GM23248 (cell line): ENCODE data around the gene RELL1. TPM values are rescaled to one million over a fixed set of nuclear protein-coding genes. Genes with fewer than 3 reads are reported as not detected.

ENCODE experiments used
- DNase-seq: peaks from one replicate; pipeline ENCODE4 v3.0.0-alpha.2; 2015
- H2AFZ ChIP-seq: fragments of 200-600 bp; sonication (generic); 2 replicates; pipeline ENCODE4 v1.6.1; 2016; ENCODE audit warnings: antibody characterized with exemption
- H3F3A ChIP-seq: fragments of 200-600 bp; sonication (generic); 2 replicates; pipeline ENCODE4 v1.6.1; 2016; ENCODE audit warnings: mild to moderate bottlenecking, antibody characterized with exemption, mixed run types; ENCODE audit not compliant: insufficient read depth
- H3K27ac ChIP-seq: fragments of 200-600 bp; sonication (generic); 2 replicates; pipeline ENCODE4 v1.5.1; 2016; ENCODE audit warnings: mild to moderate bottlenecking
- H3K27me3 ChIP-seq: fragments of 200-600 bp; sonication (generic); replicated peaks from 2 replicates; pipeline ENCODE4 v1.6.1; 2016; ENCODE audit warnings: mild to moderate bottlenecking; ENCODE audit not compliant: insufficient read depth
- H3K36me3 ChIP-seq: fragments of 200-600 bp; sonication (generic); 2 replicates; pipeline ENCODE4 v1.6.1; 2016; ENCODE audit warnings: low read depth, mild to moderate bottlenecking
- H3K4me1 ChIP-seq: fragments of 200-600 bp; sonication (generic); 2 replicates; pipeline ENCODE4 v1.6.1; 2016; ENCODE audit warnings: mild to moderate bottlenecking; ENCODE audit not compliant: insufficient read depth
- H3K4me2 ChIP-seq: fragments of 200-600 bp; sonication (generic); one replicate; pipeline ENCODE4 v1.6.1; 2016; ENCODE audit warnings: mild to moderate bottlenecking; ENCODE audit not compliant: unreplicated experiment
- H3K4me3 ChIP-seq: fragments of 200-600 bp; sonication (generic); 2 replicates; pipeline ENCODE4 v1.5.1; 2016; ENCODE audit warnings: mild to moderate bottlenecking
- H3K79me2 ChIP-seq: fragments of 200-600 bp; sonication (generic); 2 replicates; pipeline ENCODE4 v1.6.1; 2016; ENCODE audit warnings: mild to moderate bottlenecking; ENCODE audit not compliant: insufficient read depth
- H3K9ac ChIP-seq: fragments of 200-600 bp; sonication (generic); 2 replicates; pipeline ENCODE4 v1.6.1; 2016; ENCODE audit warnings: mild to moderate bottlenecking
- H3K9me2 ChIP-seq: fragments of 200-600 bp; sonication (generic); 2 replicates; pipeline ENCODE4 v1.6.1; 2016; ENCODE audit warnings: mixed run types, mild to moderate bottlenecking, moderate library complexity; ENCODE audit not compliant: insufficient read depth
- H3K9me3 ChIP-seq: fragments of 200-600 bp; sonication (generic); one replicate; pipeline ENCODE4 v1.6.1; 2017; ENCODE audit warnings: low read depth
- H4K20me1 ChIP-seq: fragments of 200-600 bp; sonication (generic); 2 replicates; pipeline ENCODE4 v1.6.0; 2016; ENCODE audit not compliant: insufficient read depth
- EZH2 ChIP-seq: fragments of 200-600 bp; sonication (generic); IDR thresholded peaks from 2 replicates; pipeline ENCODE4 v1.6.1; 2018; ENCODE audit warnings: antibody characterized with exemption, mild to moderate bottlenecking; ENCODE audit not compliant: insufficient read depth, poor library complexity, severe bottlenecking
- EZH2phosphoT487 ChIP-seq: fragments of 200-600 bp; sonication (generic); IDR thresholded peaks from 2 replicates; pipeline ENCODE4 v1.6.1; 2018; ENCODE audit warnings: antibody characterized with exemption, moderate library complexity, mild to moderate bottlenecking, low read depth; ENCODE audit not compliant: insufficient read depth
- WGBS, 2 experiments: methylation state at CpG; one replicate each; pipeline ENCODE4 v1.1.6; 2015 to 2017; ENCODE audit warnings: low lambda C conversion rate in 2 of 2, low coverage in 1 of 2; ENCODE audit errors: missing lambda C conversion rate in 2 of 2; 5-methylcytosine and 5-hydroxymethylcytosine counted together
- in situ Hi-C: fragments of 300-500 bp; cut with MboI; formaldehyde crosslinking; loops from 2 replicates; pipeline ENCODE4 v1.15.0; 2020
- polyA plus RNA-seq: library from polyadenylated mRNA; unstranded; fragments of >200 nt; fragmentation: Nextera tagmentation; extraction: Ambion mirVana; gene quantifications from 2 replicates; pipeline ENCODE4 v1.2.1, GENCODE V29; 2016
- total RNA-seq: library from RNA; depleted of rRNA; stranded (reverse); fragments of >200 nt; shearing (Covaris generic); gene quantifications from 2 replicates; pipeline ENCODE4 v1.2.3, GENCODE V29; 2014

Gene RELL1
- total and polyA plus RNA-seq, 2 experiments from 2014 or later = 7.7 to 42.5 TPM

DNA sequence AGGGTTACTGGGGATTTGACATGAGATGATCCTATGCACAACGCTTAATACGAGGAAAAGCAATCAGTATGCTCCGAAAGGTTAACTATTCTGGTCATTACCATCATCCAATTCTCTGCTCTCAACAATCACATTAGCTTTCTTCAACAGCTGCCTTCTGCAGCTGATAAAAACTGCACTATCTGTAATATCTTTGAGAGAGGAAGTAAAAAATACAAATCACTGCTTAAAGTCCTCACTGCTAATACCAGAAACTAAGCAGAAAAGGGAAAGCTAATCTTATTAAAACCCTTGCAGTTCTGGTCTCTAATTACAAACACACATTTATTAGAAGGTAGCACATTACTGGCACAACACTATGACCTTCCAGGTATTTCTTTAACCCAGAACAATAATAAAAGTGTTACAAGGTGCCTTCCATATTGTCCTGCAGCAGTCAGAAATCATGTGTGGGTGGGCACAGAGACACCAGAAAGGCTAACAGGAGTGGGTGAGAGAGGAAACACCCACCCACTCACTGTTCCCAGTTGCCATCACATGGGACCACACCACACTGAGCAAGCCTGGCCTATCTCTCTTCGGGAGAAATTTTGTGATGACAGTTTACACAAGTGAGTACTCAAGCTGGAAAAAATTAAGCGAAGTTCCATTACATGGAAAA is 71.0 kb downstream of the RELL1 start:
- Histone ChIP-seq H4K20me1 (no peaks in the 10 kb centered on the region), H3K9me2 (no peaks in the 10 kb centered on the region), H3K4me1 (no peaks in the 10 kb centered on the region), H3K36me3 (no peaks in the 10 kb centered on the region), H3K27me3 (no peaks in the 10 kb centered on the region), H3K79me2 (no peaks in the 10 kb centered on the region), H3F3A (no peaks in the 10 kb centered on the region), H2AFZ (no peak overlapping the region), H3K4me2 (no peak overlapping the region), H3K9ac (no peak overlapping the region), H3K27ac (no peak overlapping the region), H3K4me3 (no peak overlapping the region), H3K9me3 (no peaks in the 10 kb centered on the region)
- WGBS, 2 experiments = 62 to 65% methylated on average over 5 of the region's 5 CpGs
- in situ Hi-C loops = no loop called here
- TF ChIP-seq EZH2 (no peak), EZH2phosphoT487 (no peak)
- no peak for DNase-seq

GRCh38 chr4:37612811-37613210 is 73.4 kb downstream of the RELL1 start:
- H3K9me3 ChIP-seq = no peaks in the 10 kb centered on the region
- no peaks in the 10 kb centered on the region for H3K9me2 ChIP-seq
- no peak overlapping the region for H3K9ac ChIP-seq
- no peaks in the 10 kb centered on the region for H3K79me2 ChIP-seq
- in situ Hi-C loops = no loop called here
- H4K20me1 ChIP-seq = no peaks in the 10 kb centered on the region
- TF ChIP-seq EZH2phosphoT487 (no peak), EZH2 (no peak)
- H3K4me3 ChIP-seq = no peak overlapping the region
- DNase-seq = no peak
- H3K4me1 ChIP-seq = no peaks in the 10 kb centered on the region
- H3F3A ChIP-seq = no peaks in the 10 kb centered on the region
- no peak overlapping the region for H3K27ac ChIP-seq
- no peaks in the 10 kb centered on the region for H3K27me3 ChIP-seq
- no peak overlapping the region for H3K4me2 ChIP-seq
- H3K36me3 ChIP-seq = no peaks in the 10 kb centered on the region
- WGBS, 2 experiments = 55 to 72% methylated on average over 1 of the region's 1 CpG
- H2AFZ ChIP-seq = no peak overlapping the region

DNA sequence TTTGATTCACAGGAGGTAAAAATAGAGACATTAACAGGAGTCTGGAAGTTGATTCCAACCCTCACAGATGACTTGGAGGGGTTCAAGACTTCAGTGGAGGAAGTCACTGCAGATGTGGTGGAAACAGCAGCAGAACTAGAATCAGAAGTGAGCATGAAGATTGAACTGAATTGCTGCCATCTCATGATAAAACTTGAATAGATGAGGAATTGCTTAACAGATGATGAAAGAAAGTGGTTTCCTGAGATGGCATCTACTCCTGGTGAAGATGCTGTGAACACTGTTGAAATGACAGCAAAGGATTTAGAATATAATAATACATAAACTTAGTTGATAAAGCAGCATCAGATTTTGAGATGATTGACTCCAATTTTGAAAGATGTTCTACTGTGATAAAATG is 76.5 kb downstream of the RELL1 start:
- H3K27ac ChIP-seq = no peak overlapping the region
- H3K36me3 ChIP-seq = no peaks in the 10 kb centered on the region
- H3K4me1 ChIP-seq = peaks cover 6% of the 10 kb centered on the region
- H3K9ac ChIP-seq = no peak overlapping the region
- in situ Hi-C loops = loop anchor here (10.0 kb wide), 2 partner anchors 175 to 425 kb away; no protein-coding TSS in a partner anchor
- H3F3A ChIP-seq = no peaks in the 10 kb centered on the region
- no peaks in the 10 kb centered on the region for H3K79me2 ChIP-seq
- no peaks in the 10 kb centered on the region for H3K9me2 ChIP-seq
- H4K20me1 ChIP-seq = no peaks in the 10 kb centered on the region
- H2AFZ ChIP-seq = no peak overlapping the region
- no peak overlapping the region for H3K4me2 ChIP-seq
- no peak overlapping the region for H3K4me3 ChIP-seq
- no peaks in the 10 kb centered on the region for H3K27me3 ChIP-seq
- DNase-seq = no peak
- H3K9me3 ChIP-seq = no peaks in the 10 kb centered on the region
- TF ChIP-seq EZH2 (no peak), EZH2phosphoT487 (no peak)

GRCh38 chr4:37607018-37607417 is 79.2 kb downstream of the RELL1 start:
- no peaks in the 10 kb centered on the region for H3K27me3 ChIP-seq
- H4K20me1 ChIP-seq = no peaks in the 10 kb centered on the region
- H3K9me3 ChIP-seq = no peaks in the 10 kb centered on the region
- H3K79me2 ChIP-seq = no peaks in the 10 kb centered on the region
- WGBS, 2 experiments = 75 to 79% methylated on average over 5 of the region's 5 CpGs
- no peaks in the 10 kb centered on the region; the same call in 1 of the 2 replicates for H3F3A ChIP-seq
- no peak overlapping the region for H3K9ac ChIP-seq
- no peak for DNase-seq
- H3K9me2 ChIP-seq = no peaks in the 10 kb centered on the region
- no peak for TF ChIP-seq EZH2phosphoT487
- no peak for TF ChIP-seq EZH2
- no peaks in the 10 kb centered on the region for H3K36me3 ChIP-seq
- H3K27ac ChIP-seq = no peak overlapping the region
- no peak overlapping the region for H2AFZ ChIP-seq
- H3K4me2 ChIP-seq = no peak overlapping the region
- in situ Hi-C loops = loop anchor here (10.0 kb wide), 2 partner anchors 178 to 428 kb away; no protein-coding TSS in a partner anchor
- no peak overlapping the region for H3K4me3 ChIP-seq
- H3K4me1 ChIP-seq = peaks cover 10% of the 10 kb centered on the region
